Stimulated activated CD8-positive, alpha-beta memory T cell treated with anti-CD3 and anti-CD28 coated beads, Interleukin-2, amount 100 ng/mL, for 1 hour (primary cell): ENCODE measurements around the gene NDUFB2.
"Not testable (repeated sequence)": the region's sequence is repeated elsewhere in the genome, so short reads cannot be mapped to it uniquely, and the experiment has no call there.

ENCODE experiments used
- DNase-seq, 2 donors: peaks; one replicate each; pipeline ENCODE4 v3.0.0-alpha.2; 2020; ENCODE audit warnings: low read depth in 2 of 2

The NDUFB2 gene

DNA sequence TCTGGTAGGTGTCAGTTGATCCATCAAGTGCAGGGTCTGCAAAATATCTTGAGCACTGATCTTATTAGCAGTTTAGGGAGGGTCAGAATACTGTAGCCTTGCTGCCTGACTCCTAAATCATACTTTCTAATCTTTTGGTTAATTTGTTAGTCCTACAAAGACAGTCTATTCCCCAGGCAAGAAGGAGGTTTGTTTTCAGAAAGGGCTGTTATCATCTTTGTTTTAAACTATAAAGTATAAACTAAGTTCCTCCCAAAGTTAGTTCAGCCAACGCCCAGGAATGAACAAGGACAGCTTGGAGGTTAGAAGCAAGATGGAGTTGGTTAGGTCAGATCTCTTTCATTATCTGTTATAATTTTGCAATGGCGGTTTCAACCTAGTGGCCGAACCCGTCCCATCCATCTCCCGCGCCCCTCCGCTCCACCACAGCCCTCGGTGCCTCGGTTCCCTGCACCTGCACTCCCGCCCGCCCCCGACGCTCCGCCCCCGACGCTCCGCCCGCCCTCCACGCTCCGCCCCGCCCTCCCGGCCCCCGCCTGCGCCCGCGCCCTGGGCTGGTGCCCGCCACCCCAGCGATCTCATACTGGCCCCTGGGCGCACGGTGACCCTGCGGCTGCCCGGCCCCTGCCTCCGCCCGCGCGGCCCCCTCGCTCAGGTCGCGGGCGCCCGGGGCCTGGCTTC lies 24.0 kb upstream of the NDUFB2 start, which contains the start of gene ADCK2:
TSS of gene ADCK2 (plus strand) at position 564 of the 681 bp plus-strand sequence. CDS start 386 bp downstream, outside the sequence.
- DNase-seq = peak; percentile 23 to 44

DNA sequence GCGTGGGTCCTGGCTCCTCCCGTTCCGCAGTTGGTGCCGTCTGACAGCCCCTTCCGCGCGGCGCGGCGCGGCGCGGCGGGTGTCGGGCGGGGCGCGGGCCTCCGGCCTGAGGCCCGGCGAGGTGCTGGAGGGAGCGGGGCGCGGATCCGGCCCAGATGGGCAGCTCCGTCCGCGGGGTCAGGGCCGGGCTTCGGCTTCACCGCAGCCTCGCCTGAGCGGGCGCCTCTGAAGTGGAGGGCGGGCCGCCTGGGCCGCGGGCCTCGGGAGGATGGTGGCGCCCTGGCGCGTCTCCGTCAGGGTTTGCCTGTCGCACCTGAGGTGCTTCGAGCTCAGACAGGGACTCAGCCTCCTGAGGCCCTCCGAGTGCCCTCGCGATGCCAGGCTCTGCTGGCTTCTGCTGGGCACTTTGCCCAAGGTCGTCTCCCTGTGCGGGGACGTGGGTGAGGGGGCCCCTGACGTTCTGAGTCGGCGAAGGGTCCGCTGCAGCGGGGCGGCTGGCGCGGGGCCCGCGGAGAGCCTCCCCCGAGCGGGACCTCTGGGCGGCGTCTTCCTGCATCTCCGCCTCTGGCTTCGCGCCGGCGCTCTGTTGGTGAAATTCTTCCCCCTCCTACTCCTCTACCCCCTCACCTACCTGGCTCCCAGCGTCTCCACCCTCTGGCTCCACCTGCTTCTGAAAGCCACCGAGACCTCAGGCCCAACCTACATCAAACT lies 23.3 kb upstream of the NDUFB2 start:
- DNase-seq = peak; percentile 19 to 30

DNA sequence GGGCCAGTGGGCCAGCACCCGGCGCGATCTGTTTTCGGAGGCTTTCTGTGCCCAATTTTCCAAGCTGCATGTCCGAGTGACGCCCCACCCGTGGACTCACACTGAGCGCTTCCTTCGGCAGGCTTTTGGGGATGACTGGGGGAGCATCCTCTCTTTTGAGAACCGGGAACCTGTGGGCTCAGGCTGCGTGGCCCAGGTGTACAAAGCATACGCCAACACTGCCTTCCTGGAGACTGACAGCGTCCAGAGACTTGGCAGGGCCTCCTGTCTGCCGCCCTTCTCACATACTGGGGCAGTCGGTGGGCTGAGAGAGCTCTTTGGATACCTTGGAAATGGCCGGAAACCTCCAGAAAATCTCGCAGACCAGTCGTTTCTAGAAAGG lies 22.7 kb upstream of the NDUFB2 start:
- no peak for DNase-seq

DNA sequence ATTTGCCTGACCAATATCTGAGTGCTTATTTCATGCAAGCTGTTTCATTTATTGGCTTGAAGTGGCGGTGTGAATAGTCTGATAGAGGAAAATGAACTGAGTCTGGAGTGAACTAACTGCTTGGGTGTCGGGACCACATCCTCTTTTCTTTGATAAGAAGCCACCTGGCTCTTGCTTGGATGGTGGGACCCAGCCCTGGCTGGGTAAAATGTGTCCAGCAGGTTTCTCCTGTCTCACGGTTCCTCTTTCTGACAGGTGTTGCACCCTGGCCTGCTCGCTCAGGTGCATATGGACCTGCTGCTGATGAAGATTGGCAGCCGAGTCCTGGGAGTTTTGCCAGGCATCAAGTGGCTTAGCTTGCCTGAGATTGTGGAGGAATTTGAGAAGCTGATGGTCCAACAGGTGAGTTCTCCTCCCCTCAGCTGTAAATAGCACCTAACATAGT lies 22.1 kb upstream of the NDUFB2 start:
- no peak for DNase-seq

DNA sequence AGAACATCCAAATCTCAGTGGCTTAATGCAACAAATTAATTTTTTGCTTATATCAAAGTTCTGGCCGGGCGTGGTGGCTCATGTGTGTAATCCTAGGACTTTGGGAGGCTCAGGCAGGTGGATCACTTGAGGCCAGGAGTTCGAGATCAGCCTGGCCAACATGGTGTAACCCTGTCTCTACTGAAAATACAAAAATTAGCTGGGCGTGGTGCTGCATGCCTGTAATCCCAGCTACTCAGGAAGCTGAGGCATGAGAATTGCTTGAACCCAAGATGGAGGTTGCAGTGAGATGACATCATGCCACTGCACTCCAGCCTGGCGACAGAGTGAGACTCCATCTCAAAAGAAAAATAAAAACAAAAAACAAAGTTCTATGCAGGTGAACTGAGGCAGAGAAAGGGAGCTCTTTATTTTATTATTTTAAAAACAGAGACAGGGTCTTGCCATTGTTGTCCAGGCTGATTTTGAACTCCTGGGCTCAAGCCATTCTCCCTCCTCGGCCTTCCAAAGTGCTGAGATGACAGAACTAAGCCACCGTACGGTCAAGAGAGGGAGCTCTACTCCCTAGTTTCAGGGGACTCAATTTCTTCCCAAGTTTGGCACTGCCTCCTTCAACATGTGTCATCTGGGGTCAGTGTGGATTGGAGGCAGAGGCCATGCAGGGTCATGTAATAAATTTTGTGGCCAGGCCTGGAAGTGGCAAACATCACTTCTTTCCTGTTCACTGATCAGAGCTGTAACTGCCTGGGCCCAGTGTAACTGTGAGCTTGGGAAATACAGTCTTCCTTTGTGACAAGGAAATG lies 21.4 kb upstream of the NDUFB2 start:
- no peak for DNase-seq

DNA sequence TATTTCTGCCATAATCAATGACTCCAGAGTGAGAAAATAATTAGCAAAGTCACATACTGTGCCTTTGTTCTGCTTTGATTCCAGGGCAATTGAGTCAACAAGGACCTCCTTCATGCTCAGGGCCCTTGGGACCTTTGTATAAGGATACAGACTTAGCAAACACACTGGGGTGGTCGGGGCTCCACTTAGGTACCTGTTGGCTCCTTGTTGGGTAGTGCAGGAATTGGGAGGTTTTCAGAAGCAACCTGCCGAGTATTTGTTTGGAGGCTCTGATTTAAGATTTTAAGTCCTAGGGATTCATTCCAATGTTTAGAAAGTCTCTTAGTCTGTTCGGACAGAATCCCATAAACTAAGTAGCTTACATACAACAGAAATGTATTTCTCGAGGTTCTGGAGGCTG lies 20.8 kb upstream of the NDUFB2 start:
- no peak for DNase-seq

DNA sequence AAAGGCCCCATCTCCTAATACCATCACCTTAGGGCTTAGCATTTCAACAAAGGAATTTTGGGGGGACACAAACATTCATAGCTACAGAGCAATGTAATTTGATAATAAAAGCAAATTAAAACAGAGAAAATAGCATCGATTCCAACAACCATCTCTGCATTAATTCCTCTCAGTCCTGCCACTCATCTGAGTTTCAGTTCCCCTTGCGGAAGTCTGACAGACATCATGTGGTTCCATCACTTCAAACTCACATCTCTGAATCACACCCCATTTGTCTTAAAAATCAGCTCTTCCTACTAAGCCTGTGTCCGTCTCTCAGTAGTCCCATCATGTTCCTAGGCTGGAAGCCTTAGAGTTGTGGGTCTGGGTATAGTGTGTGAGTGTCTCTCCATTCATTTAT lies 20.2 kb upstream of the NDUFB2 start:
- no peak for DNase-seq

DNA sequence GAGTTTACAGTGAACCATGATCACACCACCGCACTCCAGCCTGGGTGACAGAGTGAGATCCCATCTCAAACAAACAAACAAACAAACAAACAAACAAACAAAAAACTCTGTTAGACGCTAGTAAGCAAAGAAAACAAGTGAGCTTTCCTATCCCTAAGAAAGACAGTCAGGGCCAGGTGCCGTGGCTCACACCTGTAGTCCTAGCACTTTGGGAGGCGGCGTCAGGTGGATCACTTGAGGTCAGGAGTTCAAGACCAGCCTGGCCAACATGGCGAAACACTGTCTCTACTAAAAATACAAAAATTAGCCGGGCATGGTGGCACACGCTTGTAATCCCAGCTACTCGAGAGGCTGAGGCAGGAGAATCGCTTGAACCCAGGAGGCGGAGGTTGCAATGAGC lies 19.6 kb upstream of the NDUFB2 start:
- DNase-seq = not testable (repeated sequence)

DNA sequence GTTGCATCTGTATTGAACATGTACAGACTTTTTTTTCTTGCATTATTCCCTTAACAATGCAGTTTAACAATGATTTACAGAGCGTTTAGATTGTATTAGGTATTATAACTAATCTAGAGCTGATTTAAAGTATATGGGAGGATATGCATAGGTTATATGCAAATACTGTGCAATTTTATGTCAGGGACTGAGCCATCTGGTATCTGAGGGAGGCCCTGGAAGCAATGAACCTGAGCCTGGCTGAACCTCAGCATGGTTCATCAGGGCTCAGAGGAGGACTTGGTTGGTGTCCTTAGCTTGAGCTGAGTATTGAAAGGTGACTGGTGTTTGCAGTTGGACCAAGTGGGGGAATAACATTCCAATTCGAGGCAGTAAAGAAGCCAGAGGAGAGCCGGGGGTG lies 19.0 kb upstream of the NDUFB2 start:
- no peak for DNase-seq

DNA sequence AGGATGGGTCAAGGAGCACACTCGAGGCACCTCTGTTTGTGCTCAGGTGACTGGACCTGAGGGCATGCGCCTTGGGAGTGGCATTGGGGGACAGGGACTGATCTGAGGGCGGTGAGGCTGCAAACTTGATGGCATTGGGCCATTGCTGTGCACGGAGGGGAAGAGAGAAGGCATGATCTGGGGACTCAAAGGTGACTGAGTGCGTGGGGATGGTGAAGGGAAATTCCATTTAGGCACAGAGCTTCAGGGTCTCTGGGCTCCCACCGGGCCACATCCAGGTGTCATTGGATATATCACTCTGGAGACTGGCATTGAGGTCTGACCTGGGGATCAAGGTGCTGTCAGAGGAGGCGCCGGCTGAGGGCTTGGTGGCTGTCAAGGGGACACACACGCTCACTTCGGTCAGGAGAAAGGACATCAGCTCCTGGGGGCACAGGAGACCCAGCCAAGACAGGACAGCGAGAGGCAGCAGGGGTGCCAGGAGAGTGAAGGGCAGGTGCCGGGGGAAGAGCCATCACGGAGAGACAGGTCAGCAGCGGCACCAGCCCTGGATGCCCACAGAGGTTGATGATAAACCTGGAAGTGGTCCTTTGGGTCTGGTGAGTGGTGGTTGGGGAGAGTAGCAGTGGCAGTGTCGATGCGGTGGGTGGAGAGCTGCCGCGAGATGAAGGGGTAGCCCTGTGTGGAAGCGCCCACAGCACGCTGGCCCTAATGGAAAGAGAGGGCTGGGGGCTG lies 18.3 kb upstream of the NDUFB2 start:
- DNase-seq = no peak

DNA sequence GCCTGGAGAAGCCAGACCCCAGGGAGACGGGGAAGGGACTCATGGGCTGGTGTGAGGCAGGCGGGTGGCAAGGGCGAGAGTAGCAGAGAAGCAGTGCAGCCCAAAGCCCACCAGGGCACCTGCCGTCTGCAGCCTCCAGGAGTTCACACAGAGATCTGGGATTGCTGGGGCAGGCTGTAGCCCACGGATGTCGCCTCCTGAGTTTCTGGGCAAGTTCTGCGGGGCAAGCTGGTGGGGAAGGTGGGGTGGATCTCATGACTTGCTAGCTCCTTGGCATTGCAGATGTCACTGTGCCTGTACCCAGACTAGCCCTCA lies 17.7 kb upstream of the NDUFB2 start:
- no peak for DNase-seq

DNA sequence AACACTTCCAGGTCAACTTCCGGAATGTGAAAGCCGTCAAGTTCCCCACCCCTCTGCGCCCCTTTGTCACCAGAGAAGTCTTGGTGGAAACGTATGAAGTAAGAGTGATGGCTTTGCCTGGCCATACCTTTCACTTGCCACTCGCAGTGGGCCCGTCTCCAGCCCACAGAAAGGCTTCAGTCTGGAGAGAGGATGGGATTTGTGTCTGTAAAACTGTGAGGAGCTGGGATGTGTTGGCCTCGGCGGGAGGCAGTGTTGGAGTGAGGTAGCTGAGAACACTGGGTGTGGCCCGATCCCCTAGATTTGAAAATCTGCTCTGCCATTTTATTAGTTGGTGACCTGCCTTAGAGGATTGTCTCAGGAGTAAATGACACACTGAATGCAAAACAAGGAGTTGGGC lies 17.3 kb upstream of the NDUFB2 start:
- DNase-seq = no peak

DNA sequence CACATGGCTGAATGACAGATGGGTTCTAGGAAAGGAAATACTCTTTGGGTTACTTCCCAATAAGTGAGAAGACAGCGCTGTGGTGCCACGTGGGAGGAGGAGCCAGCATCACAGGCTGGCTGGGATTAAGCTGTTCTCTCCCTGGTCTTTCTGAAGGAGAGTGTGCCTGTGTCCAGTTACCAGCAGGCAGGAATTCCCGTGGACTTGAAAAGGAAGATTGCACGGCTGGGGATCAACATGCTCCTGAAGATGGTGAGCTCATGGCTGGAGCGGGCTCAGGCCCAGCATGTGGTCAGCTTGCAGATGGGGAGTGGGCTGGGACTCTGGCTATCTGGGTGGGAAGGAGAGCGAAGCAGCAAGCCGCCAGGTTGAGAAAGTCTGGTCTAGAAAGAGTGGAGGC lies 15.6 kb upstream of the NDUFB2 start:
- DNase-seq = no peak

DNA sequence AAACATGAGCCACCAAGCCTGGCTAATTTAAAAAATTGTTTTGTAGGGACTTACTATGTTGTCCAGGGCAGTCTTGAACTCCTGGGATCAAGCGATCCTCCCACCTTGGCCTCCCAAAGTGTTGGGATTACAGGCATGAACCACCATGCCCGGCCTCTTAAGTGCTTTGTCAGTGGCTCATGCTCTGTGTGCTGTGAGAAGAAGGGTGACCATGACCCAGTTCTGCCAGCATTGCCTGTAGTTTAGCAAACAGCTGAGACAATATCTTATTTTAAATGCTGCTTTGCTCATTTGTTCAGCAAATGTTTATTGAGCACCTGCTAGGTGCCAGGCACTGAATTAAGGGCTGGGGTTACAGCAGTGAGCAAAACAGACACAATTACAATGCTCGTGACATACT lies 14.7 kb upstream of the NDUFB2 start:
- DNase-seq = no peak

DNA sequence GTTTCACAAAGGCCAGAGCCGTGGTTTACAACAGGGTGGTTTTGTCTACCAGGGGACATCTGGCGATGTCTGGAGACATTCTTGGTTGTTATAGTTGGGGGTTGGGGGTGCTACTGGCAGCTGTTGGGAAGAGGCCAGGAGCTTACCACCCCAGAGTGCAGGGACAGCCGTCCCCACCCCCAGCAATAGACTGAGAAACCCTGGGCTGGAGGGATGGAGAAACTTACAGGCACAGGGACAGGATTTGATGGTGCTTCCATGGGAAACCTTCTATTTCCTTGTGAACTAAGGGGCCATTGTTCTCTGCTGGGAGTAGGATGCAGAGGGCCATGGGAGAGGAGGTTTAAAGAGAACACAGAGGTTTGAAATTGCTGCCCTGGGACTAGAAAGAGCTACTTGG lies 12.9 kb upstream of the NDUFB2 start:
- DNase-seq = no peak

DNA sequence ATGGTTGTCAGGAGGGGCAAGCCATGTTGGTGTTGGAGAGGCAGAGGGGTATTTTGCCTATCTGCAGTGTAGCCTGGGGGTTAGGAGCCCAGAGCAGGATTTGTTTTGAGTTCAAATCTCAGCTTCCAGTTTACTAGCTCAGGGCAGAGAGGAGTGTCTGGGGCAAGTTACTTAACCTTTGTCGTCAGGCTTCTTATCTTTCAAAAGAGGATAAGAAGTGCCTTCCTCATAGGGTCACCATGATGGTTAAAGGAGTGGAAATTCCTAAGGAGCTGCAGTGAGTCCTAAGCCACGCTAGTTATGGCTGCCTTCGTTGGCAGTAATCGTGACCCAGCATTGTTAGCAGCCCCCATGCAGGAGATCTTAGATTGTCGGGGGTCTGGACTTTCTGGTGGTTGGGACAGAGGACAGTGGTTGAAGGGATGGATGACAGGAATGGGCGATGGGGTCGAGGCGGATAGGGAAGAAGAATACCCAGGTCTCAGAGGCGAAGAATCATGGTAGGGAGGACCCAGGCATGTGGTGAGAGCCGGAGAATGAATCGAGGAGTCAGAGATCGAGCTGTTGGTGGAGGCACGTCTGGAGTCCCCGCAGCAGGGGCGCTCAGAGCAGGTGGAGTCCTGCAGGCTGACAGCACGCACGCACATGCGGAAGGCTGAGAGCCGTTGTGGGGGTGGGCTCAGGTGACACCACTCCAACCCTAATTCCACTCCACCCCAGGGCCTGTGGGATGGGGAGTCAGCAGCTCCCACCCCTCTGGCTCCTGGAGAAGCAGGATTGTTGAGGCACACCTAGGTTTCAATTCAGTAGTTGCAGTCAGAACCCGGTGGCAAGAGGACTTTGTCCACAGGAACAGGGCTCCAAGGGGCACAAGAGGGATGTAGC lies 12.2 kb upstream of the NDUFB2 start:
- no peak for DNase-seq

DNA sequence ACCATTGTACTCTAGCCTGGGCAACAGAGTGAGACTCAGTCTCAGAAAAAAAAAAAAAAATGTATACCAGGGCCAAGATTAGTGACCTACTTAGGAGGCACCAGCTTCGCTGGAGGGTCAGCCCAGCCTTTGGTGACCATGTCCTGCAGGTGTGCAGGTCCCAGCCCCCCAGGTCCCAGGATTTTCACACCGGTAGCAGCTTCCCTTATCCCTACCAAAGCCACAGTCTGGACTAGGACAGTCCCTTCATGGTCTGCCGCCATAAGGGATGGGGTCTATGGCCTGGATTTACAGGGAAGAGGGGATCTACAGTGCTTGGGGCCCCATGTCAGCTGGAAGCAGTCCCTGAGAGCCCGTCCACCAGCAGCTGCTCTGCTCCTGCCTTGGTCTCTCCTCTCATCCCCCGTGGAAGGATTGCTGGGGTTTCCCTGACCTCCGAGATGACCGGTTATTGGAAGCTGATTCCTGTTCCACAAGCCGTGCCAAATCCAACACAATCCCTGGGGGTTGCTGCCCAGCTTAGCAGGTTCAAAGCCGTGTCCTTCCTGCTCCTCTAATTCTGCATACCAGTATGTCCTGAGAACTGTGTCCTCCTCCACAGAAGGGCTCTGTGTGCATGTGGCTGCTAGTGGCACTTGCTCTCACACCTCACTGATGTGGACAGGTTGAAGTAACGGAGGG lies 11.0 kb upstream of the NDUFB2 start:
- DNase-seq = no peak

DNA sequence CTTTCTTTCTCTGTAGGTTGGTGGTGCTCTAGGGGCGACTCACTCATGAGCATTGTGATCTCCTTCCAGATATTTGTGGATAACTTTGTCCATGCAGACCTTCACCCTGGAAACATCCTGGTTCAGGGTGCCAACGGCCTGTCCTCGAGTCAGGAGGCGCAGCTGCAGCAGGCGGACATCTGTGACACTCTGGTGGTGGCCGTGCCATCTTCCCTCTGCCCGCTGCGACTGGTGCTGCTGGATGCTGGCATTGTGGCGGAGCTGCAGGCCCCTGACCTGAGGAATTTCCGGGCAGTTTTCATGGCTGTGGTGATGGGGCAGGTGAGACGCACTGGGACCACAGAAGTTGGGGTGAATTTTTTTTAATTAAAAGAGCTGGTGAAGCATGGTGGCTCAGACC lies 9.6 kb upstream of the NDUFB2 start:
- DNase-seq = no peak

DNA sequence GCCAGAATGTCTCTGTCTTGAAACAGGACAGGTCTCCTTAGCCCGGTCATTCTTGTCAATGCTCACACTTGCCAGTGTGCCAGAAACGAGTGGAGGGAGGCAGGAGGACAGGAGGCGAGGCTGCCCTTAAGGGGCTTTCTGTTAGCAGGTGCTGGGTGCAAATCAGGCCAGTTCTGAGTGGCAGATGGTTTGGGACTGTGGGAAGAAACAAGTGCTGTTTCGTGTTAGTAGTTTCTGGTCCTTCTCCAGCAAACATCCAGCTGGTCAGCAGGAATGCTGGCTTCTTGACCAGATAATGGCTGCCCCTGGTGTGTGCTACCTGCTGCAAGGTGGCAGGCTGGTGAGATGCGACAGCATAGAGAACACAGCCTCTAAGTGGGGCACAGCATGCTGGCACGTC lies 8.2 kb upstream of the NDUFB2 start:
- DNase-seq = no peak
